ENCODE results near the gene SPATA33.
"Not testable (repeated sequence)": the region's sequence is repeated elsewhere in the genome, so short reads cannot be mapped to it uniquely, and the experiment has no call there.

Gene SPATA33

DNA sequence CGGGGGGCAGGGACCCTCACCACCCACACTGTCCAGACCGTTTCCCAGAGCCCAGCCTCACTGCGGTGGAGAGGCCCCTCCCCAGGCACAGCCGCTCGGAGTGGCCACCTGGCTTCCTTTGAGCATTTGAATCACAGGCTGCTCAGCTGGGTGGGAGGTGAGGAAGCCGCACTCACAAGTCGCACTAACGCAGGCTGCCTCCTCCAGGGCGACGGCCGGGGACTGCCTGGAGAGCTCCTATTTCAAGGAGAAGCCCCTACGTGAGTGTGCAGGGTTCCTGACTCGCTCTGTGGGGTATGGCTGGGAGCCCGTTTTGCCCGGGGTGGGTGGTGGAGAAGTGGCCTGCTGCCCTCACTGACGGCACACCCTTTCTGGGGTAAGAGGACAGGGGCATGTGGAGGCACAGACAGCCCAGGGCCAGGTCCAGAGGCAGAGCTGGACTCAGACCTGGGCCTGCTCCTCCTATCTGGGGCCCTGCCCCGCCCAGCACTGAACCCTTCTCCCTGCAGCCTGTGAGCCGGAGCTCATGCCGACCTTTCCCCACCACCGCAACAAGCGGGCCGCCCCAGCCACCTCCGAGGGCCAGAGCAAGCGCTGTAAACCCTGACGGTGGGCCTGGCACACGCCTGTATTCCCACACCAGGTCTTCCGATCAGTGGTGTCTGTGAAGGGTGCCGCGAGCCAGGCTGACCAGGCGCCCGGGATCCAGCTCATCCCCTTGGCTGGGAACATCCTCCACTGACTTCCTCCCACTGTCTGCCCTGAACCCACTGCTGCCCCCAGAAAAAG, 37.6 kb downstream of the SPATA33 start:
- DNase-seq = no peak

DNA sequence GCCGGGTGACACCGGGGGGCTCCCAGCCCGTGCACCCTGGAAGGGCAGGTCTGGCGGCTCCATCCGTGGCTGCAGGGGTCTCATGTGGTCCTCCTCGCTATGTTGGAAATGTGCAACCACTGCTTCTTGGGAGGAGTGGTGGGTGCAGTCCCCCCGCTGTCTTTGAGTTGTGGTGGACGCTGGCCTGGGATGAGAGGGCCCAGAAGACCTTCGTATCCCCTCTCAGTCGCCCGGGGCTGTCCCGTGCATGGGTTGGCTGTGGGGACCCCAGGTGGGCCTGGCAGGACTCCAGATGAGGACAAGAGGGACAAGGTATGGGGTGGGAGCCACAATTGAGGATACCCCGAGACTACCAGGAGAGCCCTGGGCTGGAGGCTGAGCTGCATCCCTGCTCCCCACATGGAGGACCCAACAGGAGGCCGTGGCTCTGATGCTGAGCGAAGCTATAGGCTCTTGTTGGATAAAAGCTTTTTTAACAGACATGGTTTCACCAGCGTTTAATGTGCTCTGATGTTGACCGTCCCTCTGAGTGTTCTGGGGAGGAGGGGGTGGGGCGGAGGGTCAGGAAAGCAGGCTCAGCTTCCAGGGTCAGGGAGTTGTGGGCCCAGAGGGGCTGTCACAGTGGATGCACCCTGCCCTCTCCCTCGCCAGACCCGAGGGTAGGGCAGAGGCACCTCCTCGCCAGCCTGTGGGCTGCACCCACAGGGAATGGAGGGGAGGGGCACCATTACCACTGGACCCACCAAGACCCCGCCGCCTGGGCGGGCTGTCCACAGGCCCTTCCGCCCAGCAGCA, 38.4 kb downstream of the SPATA33 start:
- DNase-seq = no peak

DNA sequence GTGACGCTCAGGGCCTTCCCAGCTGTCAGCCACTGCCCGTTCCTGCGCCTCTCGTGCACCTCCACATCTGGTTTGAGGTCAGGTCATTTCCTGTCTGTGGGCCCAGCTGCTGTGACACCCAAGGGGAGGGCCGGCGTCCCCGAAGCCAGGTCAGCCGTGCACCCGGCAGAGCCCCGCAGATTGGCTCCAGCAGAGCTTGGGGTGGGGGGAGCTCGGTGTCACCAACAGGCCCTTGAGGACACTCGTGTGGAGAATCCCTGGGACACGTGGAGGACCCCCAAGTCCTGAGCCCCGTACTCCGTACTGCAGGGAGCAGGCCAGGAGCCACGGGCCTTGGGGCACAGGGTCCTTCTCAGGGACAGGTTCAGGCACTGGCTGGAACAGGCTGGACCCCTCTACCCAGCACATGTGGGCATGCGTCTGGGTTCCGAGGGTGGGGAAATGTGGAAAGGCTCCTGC, 39.1 kb downstream of the SPATA33 start:
- DNase-seq = peak; percentile 39

DNA sequence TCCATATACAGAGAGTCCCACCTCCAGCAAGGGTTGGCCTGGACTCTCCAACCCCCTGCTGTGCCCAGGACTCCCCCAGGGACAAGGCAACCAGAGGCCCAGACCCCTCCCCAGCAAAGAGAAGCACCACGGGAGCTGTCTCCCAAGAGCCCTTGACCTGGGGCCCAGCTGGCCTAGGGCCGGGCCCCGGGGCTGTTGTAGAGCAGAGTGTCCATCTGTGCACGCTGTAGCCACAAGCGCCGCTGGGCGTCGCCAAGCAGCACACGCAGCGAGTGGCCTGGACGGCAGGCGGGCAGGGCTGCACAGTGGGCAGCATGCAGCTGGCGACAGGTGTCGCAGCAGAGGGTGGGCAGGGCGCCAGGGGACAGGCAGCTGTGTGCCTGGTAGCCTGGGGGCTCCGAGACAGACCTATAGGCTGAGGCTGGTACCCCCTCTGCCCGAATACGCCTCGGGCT, 39.6 kb downstream of the SPATA33 start:
- DNase-seq = no peak

DNA sequence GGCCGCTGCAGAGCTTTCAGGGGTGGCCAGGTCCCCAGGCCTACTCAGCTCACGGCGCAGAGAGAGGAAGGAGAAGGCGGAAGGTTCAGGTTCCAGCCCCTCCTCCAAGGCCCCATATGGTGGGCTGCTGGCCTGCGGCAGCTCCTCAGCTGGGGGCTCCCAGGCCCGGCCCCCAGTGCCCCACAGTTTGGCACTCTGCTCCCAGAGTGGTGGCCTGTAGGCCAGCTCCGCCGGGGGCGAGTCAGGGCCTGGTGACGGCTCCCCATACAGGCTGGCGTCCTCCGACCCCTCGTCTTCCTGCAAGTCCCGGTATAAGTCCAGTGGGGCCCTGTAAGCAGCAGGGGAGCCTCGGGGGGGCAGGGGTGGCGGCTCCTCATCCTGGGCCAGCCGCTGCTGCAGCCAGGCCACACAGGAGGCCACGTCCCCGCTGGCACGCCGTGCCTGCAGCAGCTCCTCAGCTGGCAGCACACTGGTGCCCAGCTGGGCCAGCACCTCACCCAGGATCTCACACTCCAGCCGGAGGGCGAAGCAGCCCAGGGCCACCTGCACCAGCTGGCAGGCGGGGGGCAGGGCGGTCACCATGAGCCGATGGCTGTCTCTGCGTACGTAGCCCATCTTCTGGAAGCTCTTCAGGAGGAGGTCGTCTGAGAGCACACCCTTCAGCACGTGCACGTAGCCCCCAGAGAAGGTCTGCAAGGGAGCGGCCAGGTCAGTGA, 40.1 kb downstream of the SPATA33 start:
- DNase-seq = no peak

DNA sequence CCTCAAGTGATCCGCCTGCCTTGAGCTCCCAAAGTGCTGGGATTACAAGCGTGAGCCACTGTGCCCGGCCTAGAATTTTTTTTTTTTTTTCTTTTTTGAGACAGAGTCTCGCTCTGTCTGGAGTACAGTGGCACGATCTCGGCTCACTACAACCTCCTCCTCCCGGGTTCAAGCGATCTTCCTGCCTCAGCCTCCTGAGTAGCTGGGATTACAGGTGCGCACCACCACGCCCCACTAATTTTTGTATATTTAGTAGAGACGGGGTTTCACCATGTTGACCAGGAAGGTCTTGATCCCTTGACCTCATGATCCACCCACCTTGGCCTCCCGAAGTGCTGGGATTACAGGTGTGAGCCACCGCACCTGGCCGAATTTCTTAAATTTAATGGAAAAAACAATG, 41.1 kb downstream of the SPATA33 start:
- not testable (repeated sequence) for DNase-seq

DNA sequence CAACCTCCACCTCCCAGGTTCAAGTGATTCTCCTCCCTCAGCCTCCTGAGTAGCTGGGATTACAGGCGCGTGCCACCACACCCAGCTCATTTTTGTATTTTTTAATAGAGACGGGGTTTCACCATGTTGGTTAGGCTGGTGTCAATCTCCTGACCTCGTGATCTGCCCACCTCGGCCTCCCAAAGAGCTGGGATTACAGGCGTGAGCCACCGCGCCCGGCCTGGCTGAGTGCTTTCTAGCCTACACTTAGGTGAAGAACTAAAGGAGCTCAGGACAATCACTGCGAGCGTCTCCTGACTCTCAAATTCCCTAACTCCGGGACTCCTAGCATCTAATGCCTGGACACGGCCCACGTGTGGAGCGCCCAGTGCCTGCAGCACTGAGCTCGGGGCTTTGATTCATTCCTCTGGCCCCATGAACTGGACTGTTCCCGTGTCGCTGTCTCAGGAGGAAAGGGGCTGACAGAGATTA, 42.0 kb downstream of the SPATA33 start:
- DNase-seq = not testable (repeated sequence)

DNA sequence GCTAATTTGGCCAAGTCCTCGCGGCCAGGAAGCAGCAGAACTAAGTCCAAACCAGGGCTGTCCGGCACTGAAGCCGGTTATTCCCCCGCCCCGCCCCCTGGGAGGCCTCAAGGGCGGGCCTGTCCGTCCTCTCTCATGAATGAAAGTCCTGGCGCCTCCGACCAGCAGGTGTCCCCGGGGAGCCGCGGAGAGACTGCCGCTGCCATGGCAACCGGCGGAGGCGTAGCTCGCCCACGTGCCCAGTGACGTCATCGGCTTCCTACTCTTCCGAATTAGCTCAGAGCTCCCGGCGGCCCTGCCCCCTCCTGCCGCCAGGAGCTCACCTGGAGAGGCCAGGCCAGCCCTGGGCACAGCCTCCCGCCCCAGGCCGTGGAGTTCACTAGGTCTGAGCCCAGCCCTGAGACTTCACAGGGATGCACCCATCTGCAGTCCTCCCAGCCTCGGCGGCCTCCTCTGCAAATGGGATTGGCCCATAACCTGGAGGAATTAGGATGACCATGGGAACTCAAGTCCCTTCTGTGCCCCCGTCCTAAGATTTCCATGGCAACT, 42.5 kb downstream of the SPATA33 start:
- DNase-seq = peak; percentile 87

DNA sequence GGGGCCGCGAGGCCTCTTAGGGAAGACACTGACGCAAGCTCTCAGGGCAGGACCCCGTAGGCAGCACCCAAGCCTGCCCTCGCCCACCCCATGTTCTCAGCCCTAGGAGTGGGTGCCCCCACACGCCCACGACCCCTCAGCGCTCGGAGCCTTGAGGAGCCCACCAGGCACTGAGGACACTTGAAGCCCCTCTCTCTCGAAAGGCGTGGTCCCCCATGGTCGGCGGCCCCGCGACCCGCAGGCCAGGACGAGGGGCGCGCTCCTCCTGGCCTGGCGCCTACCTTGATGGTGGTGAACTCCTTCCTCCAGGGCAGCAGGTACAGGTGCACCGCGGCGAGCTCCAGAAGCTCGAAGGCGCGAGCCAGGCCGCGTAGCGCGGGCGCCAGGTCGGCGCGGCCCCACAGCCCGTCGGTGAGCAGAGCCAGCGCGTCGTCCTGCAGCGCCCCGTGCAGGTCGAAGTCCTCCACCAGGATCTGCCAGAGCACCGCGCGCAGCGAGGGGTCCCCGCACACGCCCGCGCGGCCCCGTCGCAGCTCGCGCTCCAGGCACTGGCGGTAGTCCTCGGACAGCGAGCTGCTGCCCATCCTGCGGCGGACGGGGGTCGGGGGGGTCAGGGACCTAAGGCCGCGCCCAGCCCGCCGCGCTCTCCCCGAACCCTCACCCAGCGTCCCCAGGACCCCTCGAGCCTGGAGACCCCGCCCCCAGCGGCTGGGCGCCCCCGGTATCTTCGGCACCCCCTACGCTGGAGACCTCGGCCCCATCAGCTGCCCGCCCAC, 43.2 kb downstream of the SPATA33 start:
- peak; percentile 49 for DNase-seq

DNA sequence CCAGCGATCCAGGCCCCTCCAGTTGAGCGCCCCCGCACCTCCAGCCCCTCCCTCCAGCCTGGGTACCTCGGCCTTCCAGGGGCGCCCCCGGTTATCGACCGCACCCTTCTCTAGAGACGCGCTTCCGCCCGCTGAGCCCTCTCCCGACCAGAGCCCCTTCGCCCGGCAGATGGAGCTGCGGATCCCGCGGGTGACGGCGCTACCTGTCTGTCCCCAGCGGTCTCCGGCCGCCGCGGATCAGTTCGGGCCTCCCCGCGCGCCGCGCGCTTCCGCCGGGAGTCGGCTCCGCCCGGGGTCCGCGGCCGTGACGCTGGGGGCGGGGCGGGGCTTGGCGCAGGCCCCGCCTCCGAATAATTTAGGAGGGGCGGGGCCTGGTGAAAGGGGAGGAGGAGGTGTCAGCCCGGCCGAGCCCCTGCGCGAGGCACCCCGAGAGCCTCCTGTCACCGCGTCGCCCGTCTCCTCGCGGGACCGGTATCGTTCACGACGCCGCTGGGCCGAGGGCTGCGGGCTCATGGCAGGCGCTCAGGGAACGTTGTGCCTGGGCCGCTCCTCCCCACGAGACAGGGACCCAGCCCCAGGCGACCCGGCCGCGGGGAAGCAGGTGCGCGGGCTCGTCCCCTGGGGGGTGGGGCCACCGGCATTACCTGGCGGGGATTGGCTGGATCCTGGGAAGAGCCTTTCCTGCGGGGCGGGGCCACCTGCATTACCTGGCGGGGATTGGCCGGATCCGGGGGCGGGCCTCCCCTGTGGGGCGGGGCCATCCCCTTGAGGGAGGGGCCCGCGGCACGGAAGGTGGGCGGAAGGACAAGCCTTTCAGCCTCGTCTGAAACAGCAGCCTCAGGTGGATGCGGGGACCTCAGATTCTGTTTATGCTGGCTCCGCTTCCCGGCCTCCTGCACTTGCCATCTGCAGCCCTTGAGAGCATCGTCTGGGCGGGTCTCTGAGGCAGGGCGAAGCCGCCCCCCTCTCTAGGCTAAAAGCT, 44.1 kb downstream of the SPATA33 start, which contains the start of gene SPATA2L:
Gene SPATA2L, minus strand, starts transcription at position 281 of the 982 bp plus-strand sequence. CDS start 473 bp downstream, outside the sequence.
- DNase-seq = peak; percentile 94

DNA sequence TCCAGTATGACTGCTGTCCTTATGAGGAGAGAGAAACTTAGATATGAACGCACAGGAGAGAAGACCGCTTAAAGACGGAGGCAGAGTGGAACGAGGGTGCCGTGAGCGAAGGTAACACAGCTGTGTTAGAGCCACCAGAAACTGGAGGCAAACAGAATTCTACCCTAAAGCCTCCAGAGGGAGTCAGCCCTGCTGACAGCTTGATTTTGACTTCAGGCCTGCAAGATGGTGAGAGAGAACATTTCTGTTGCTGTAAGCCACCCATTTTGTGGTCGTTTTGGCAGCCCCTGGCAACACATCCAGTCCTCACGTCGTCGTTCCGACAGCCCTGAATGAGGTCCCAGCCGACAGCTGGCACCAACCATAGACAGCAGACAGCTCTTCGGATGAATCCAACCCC, 46.6 kb downstream of the SPATA33 start:
- no peak for DNase-seq

DNA sequence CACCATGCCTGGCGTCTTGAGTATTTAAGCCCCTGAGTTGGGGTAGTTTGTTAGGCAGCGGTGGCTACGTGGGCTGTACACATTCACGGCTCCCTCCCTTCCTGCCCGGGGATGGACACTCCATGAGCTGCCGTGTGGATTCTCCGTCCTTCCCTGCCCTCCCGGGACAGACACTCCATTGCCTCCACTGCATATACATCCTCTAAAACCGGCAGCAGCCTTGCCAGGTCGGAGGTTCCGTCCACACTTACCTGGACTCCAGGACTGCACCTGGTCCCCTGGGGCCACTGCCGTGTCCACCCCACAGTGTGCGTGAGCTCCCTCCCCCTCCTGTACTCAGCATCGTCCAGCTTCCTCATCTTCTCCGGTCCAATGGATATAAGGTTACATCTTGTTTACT, 47.4 kb downstream of the SPATA33 start:
- no peak for DNase-seq

DNA sequence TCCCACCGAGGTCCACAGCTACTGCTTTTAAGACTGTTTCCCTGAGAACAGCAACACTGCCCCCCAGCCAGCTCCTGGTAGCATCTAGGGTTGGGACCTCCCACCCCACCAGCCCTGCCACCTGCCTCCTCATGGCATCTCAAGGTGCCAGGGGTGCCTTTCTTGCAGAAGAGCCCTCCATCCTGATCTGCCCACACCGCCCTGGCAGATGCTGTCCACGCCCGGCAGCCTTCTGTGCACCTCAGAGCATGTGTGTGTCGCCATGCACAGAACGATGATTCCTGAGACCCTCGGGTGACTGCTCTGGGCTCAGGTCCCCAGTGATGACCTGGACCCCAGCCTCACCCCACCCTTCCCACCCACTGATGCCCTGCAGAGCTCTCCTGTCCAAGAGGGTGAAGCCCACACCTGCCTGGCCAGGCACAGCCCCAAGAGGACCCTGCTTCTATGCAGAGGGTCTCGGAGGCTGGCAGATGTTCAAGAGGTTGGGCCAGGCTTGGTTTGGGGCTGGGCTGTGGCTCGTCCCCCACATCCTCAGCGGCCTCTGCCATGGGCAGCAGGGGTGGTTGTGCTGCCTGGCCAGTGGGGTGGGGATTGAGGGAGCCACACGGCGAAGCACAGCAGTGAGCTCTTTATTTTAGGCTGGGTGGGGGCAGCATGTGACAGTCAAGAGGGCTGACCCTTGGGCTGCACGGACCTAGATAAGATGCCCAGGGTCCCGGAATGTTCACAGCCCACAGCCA, 49.1 kb downstream of the SPATA33 start:
- DNase-seq = no peak

DNA sequence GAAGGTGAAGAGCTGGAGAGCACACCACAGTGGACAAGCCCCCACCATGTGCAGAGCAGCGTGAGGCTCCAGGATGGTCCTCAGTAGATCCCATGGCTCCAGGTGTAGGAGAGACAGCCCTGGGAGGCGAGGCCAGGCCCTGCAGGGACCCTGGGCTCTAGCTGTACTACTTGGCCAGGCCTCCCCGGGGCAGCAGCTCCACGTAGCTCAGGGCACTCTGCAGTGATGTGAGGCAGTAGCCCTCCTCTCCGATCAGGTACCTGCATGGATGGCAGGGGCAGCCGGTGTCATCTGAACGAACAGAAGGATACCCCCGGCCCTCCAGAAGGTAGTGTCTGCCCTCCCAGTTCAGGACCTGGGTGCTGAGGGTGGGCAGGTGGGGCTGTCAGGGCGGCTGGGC, 50.1 kb downstream of the SPATA33 start:
- DNase-seq = no peak

DNA sequence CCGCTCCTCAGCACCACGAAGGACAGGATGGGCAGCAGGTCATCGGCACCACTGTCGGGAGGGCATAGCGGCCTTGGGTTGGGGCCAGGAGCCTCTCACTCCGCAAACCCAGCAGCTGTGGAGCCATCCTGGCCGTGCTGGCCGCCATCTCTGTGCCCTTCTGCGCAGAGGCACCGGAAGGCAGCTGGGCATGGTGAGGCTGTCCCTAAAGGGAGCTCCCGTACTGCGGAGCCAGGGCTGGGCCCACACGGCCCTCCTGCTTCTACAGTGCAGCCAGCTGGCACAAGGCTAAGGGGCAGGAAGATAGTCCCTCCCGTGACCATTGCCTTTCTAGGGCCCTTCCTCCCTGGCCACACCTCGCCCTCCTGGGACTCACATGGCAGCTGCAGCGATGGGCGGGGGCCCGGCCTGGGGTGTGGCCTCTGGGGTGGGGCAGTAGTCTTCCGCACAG, 50.9 kb downstream of the SPATA33 start:
- DNase-seq = no peak

DNA sequence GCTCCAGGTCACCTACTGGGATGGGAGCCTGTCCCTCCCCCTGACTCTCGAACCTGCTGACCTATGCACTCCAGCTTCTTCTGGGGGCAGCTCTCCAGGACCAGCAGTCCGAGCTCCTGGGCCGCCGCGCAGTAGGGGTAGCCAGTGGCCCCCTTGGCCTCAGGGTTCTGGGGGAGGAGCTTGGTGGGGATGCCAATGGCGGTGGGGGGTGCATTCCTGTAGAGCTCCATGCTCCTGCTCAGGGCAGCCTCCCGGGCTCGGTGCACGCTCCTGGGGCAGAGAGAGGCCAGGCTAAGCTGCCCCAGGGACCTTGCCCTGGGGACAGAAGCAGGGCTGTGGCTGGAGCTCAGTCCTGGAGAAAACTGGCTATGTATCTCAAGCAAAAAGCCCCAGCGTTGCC, 51.5 kb downstream of the SPATA33 start:
- no peak for DNase-seq

DNA sequence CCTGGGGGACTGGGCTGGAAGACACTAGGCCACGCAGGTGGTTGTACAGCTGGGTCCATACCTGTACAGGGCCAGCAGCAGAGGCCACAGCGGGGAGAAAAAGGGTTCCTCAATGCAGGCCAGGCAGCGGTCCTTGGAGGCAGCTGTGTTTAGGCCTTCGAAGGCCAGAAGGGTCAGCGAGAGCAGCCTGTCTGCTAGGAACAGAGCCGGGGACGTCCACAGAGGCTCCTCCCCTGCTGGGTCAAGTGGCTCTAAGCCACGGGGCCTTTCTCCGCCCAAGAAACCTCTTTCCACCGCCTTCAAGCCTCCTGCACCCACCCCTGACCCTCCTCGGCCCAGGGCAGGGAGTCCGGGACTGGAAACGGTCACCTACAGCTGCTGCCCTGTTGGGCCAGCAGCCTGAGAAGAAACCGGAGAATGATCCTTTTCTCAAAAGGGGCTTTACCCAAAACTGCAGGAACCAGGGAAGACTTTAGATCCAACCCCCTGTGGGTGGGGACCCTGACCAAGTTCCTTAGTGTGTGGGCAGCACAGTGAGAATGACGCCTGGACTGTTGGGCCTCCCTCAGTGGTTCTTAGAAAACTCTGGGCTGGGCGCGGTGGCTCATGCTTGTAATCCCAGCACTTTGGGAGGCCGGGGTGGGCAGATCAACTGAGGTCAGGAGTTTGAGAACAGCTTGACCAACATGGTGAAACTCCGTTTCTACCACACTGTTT, 52.2 kb downstream of the SPATA33 start:
- no peak for DNase-seq

DNA sequence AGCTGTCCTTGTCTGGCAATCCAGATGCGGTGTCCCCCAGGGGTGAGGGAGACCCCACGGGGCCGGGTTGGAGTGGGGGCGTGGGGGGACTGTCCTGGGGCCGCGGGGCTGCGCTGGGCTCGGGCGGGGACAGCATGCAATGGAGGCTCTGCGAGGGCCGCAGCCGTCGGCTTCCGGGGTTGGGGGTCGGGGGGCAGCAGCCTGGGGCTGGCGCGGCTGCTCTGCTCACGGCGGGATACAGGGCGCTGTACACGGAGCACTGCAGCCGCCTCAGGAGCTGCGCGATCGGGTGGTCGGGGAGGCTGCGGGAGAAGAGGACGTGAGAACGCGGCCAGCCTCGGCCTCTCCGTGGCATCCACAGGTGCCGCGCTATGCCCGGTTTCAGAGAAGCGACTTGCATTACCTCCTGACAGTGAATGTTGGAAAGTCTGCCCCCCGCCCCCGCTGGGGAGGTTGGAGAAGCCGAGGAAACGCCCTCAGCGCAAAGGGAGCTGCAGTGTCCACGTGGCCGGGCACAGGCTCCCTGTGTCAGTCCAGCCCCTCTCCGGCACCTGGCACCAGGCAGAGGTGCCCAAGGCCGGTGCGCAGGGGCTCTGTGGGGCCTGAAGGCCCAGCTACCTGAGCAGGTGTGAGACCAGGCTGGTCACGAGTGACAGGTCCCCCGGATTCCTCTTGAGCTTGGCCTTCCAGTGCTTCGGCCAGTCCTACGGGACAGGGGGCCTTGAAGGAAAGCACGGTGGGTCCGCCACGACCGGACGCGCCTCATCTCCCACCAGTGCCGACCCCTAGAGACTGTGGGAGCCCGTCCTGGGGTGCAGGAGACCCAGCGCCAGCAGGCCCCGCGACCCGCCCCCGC, 53.3 kb downstream of the SPATA33 start:
- DNase-seq = no peak
